AG04450 (cell line): ENCODE measurements around the gene RNF180. TPM values are rescaled to one million over a fixed set of nuclear protein-coding genes. Genes with fewer than 3 reads are reported as not detected.

Source experiments
- CTCF ChIA-PET: fragments of 300-600, 350-600 bp; formaldehyde crosslinking; extraction: SDS; loops from one replicate; lab custom pipeline; 2022; ENCODE audit warnings: antibody characterized with exemption, inconsistent platforms; lab: Charles Lee
- POLR2A ChIA-PET: fragments of 350-600 bp; formaldehyde crosslinking; extraction: SDS; loops from one replicate; lab custom pipeline; 2021; ENCODE audit warnings: antibody characterized with exemption, inconsistent platforms; lab: Yijun Ruan, JAX
- DNase-seq: peaks from one replicate; pipeline ENCODE4 v3.0.0-alpha.2; 2011; ENCODE audit warnings: low read depth, low spot score
- H3K27ac ChIP-seq: one replicate; pipeline ENCODE4 v1.5.1; 2012; ENCODE audit warnings: low read depth, low read length, control low read depth
- H3K27me3 ChIP-seq: one replicate; pipeline ENCODE4 v1.6.0; 2012; ENCODE audit warnings: low read length; ENCODE audit not compliant: control insufficient read depth, insufficient read depth
- H3K4me3 ChIP-seq: 2 replicates; pipeline ENCODE4 v1.5.1; 2011; ENCODE audit warnings: mild to moderate bottlenecking, low read depth, low read length, control low read depth
- H3K9me3 ChIP-seq: 2 replicates; pipeline ENCODE4 v1.5.1; 2012; ENCODE audit warnings: low read length; ENCODE audit not compliant: control insufficient read depth, insufficient read depth
- CTCF ChIP-seq: IDR thresholded peaks from 2 replicates; pipeline ENCODE4 v1.5.1; 2011; ENCODE audit warnings: low read depth, low read length, control low read depth, inconsistent platforms
- polyA plus RNA-seq: library from polyadenylated mRNA; depleted of rRNA; stranded (reverse); fragments of >200 nt; gene quantifications from 2 replicates; pipeline ENCODE4 v1.2.3, GENCODE V29; 2011; rRNA removed

The RNF180 gene
- polyA plus RNA-seq, 1 experiment: 0.02 TPM

- ChIA-PET POLR2A (no interaction called here), CTCF (no interaction called here)
- no peaks in the 10 kb centered on the region for H3K9me3 ChIP-seq
- TF ChIP-seq CTCF: no peak
- H3K4me3 ChIP-seq: no peak overlapping the region
- H3K27me3 ChIP-seq: no peaks in the 10 kb centered on the region
- no peak overlapping the region for H3K27ac ChIP-seq
- no peak for DNase-seq
Measured at GRCh38 chr5:64417390-64417789, 251.7 kb downstream of the RNF180 start.

GRCh38 chr5:64418013-64418412 lies 252.4 kb downstream of the RNF180 start:
- POLR2A ChIA-PET: no interaction called here
- no peak overlapping the region for H3K27ac ChIP-seq

More at GRCh38 chr5:64418013-64418412, 252.4 kb downstream of the RNF180 start:
- no peak for TF ChIP-seq CTCF
- H3K4me3 ChIP-seq: no peak overlapping the region
- H3K27me3 ChIP-seq: no peaks in the 10 kb centered on the region
- CTCF ChIA-PET: no interaction called here
- no peaks in the 10 kb centered on the region for H3K9me3 ChIP-seq
- DNase-seq: no peak

Other genes starting within 250 kb of the RNF180 start
- not detected in 2 replicates for gene HTR1A, start 203.4 kb upstream of the RNF180 start, polyA plus RNA-seq